ENCODE data around the gene SLC26A9. TPM values are rescaled to one million over a fixed set of nuclear protein-coding genes. Genes with fewer than 3 reads are reported as not detected.

SLC26A9 gene, protein sequence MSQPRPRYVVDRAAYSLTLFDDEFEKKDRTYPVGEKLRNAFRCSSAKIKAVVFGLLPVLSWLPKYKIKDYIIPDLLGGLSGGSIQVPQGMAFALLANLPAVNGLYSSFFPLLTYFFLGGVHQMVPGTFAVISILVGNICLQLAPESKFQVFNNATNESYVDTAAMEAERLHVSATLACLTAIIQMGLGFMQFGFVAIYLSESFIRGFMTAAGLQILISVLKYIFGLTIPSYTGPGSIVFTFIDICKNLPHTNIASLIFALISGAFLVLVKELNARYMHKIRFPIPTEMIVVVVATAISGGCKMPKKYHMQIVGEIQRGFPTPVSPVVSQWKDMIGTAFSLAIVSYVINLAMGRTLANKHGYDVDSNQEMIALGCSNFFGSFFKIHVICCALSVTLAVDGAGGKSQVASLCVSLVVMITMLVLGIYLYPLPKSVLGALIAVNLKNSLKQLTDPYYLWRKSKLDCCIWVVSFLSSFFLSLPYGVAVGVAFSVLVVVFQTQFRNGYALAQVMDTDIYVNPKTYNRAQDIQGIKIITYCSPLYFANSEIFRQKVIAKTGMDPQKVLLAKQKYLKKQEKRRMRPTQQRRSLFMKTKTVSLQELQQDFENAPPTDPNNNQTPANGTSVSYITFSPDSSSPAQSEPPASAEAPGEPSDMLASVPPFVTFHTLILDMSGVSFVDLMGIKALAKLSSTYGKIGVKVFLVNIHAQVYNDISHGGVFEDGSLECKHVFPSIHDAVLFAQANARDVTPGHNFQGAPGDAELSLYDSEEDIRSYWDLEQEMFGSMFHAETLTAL
- 0.01 TPM for polyA plus RNA-seq (2013, experiment 1 of 2)
- polyA plus RNA-seq (2013, experiment 2 of 2): 0.06 TPM

DNA sequence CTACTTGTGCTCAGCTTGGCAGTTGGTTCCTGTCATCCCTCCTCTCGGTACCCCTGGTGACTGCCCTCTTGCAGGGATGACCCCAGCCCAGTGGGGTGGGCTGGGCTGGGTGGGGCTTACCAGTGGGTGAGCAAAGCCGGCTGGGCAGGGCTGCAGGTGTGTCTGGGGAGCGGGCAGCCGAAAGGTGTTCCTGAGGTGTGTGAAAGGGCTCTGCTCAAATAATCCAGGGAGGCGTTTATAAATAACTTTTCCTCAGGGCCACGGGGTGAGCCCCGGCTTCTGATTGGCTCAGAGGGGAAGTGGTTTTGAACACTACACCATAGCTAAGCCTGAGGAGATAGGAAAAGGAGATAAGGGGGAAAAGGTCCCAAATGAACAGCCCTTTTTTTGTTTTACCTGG is at the start of gene SLC26A9:
Gene SLC26A9, minus strand, starts transcription at position 212 of the 400 bp plus-strand sequence. CDS start 7,636 bp downstream, outside the sequence.
- no CpG with 5 or more reads among the region's 7 CpGs for WGBS (ENCODE audit: extremely low coverage, insufficient coverage, low lambda C conversion rate)
- H3K9ac ChIP-seq (ENCODE audit: low read length): no peak within 1 kb of the TSS
- no peak within 1 kb of the TSS for H2BK15ac ChIP-seq (replicated peaks; ENCODE audit: low read depth)

DNA sequence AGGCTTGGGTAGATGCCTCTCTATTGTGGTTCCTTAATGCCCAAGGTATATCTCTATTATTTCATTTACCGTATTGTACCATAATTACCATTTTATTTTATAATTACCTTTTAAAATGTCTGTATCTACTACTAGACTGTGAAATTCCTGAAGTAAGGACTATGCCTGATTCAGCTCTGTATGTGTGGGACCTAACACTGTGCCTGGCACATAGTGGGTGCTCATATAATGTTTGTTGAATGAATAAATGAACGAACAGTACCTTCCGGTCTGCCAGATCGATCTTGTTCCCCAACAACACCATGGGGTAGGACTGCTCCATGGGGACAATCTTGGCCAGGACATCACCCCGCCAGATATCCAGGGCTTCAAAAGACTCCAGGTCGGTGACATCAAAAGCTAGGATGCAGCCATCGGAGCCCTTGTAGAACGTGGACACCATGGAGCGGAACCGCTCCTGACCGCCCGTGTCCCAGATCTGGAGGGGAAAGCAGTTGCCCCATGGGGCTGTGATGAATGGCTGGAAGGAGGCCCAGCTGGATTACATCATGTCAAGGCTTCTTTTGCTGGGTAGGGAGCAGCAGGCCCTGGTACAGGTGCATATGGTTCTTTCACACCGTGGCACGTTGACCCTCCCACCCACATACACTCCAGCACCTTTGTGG is 49.1 kb upstream of the SLC26A9 start:
- Histone ChIP-seq H3K27me3 (ENCODE audit: insufficient read depth, low read length, poor library complexity) (no peaks in the 10 kb centered on the region), H3K56ac (ENCODE audit: low read length) (no peak overlapping the region), H3K18ac (ENCODE audit: low read length) (no peak overlapping the region), H4K8ac (ENCODE audit: low read depth, low read length) (no peak overlapping the region), H2BK5ac (ENCODE audit: low read length) (no peak overlapping the region), H3K36me3 (ENCODE audit: control insufficient read depth, insufficient read depth, low read length) (no peaks in the 10 kb centered on the region), H2BK120ac (ENCODE audit: low read depth, low read length) (no peak overlapping the region), H3K4ac (ENCODE audit: low read depth, low read length) (no peak overlapping the region), H3K23ac (ENCODE audit: low read length) (no peak overlapping the region), H3K79me1 (ENCODE audit: low read length) (no peaks in the 10 kb centered on the region), H3K4me1 (ENCODE audit: control insufficient read depth, low read depth, low read length) (no peaks in the 10 kb centered on the region), H3K9ac (ENCODE audit: low read length) (no peak overlapping the region), H4K5ac (ENCODE audit: low read length) (no peak overlapping the region), H3K4me3 (ENCODE audit: low read length) (no peak overlapping the region), H3K27ac (ENCODE audit: low read depth, low read length) (no peak overlapping the region), H2AK5ac (ENCODE audit: low read length) (no peak overlapping the region), H2BK15ac (replicated peaks; ENCODE audit: low read depth) (no peak overlapping the region), H3K4me2 (ENCODE audit: low read length) (no peak overlapping the region), H3K79me2 (ENCODE audit: control insufficient read depth, insufficient read depth, low read length) (no peaks in the 10 kb centered on the region)
- no peak for DNase-seq
- no CpG with 5 or more reads among the region's 14 CpGs for WGBS (ENCODE audit: extremely low coverage, insufficient coverage, low lambda C conversion rate)

More for the DNA sequence above, at the start of gene SLC26A9:
- no peak within 1 kb of the TSS for H3K18ac ChIP-seq (ENCODE audit: low read length)
- no peak for DNase-seq
- H3K4me3 ChIP-seq (ENCODE audit: low read length): no peak within 1 kb of the TSS
- H2AK5ac ChIP-seq (ENCODE audit: low read length): no peak within 1 kb of the TSS
- no peak within 1 kb of the TSS for H3K27ac ChIP-seq (ENCODE audit: low read depth, low read length)
- H3K56ac ChIP-seq (ENCODE audit: low read length): no peak within 1 kb of the TSS
- H3K79me1 ChIP-seq (ENCODE audit: low read length): no peaks in the 10 kb centered on the region
- H2BK120ac ChIP-seq (ENCODE audit: low read depth, low read length): no peak within 1 kb of the TSS
- no peak within 1 kb of the TSS for H3K4ac ChIP-seq (ENCODE audit: low read depth, low read length)
- no peaks in the 10 kb centered on the region for H3K4me1 ChIP-seq (ENCODE audit: control insufficient read depth, low read depth, low read length)
- no peaks in the 10 kb centered on the region for H3K27me3 ChIP-seq (ENCODE audit: insufficient read depth, low read length, poor library complexity)
- no peak within 1 kb of the TSS for H3K23ac ChIP-seq (ENCODE audit: low read length)
- no peak within 1 kb of the TSS for H2BK5ac ChIP-seq (ENCODE audit: low read length)
- no peak within 1 kb of the TSS for H4K8ac ChIP-seq (ENCODE audit: low read depth, low read length)
- no peaks in the 10 kb centered on the region for H3K36me3 ChIP-seq (ENCODE audit: control insufficient read depth, insufficient read depth, low read length)
- H3K4me2 ChIP-seq (ENCODE audit: low read length): no peak within 1 kb of the TSS
- H3K79me2 ChIP-seq (ENCODE audit: control insufficient read depth, insufficient read depth, low read length): no peaks in the 10 kb centered on the region
- no peak within 1 kb of the TSS for H4K5ac ChIP-seq (ENCODE audit: low read length)

DNA sequence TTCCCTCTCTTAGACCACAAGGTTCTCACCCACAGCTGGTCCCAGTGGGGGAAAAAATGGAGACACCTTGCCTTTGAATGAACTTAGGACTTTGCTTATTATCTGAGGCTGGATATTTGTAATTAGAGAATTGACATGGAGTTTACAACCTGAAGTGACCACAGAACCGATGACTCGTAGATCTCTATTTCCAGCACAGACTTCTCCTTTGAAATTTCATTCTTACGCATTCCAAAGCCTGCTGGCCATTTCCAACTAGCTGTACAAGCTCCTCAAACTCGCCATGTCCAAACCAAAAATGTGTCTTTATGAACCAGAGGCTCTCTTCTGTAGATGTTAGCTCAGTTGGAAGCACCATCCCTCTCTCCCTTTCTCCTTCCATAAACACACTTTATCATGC is 48.0 kb upstream of the SLC26A9 start:
- Histone ChIP-seq H3K36me3 (ENCODE audit: control insufficient read depth, insufficient read depth, low read length) (no peaks in the 10 kb centered on the region), H3K4me3 (ENCODE audit: low read length) (no peak overlapping the region), H2BK5ac (ENCODE audit: low read length) (no peak overlapping the region), H3K27me3 (ENCODE audit: insufficient read depth, low read length, poor library complexity) (no peaks in the 10 kb centered on the region), H3K56ac (ENCODE audit: low read length) (no peak overlapping the region), H3K4me2 (ENCODE audit: low read length) (no peak overlapping the region), H2AK5ac (ENCODE audit: low read length) (no peak overlapping the region), H2BK15ac (replicated peaks; ENCODE audit: low read depth) (no peak overlapping the region), H3K18ac (ENCODE audit: low read length) (no peak overlapping the region), H3K79me2 (ENCODE audit: control insufficient read depth, insufficient read depth, low read length) (no peaks in the 10 kb centered on the region), H3K4ac (ENCODE audit: low read depth, low read length) (no peak overlapping the region), H2BK120ac (ENCODE audit: low read depth, low read length) (no peak overlapping the region), H4K5ac (ENCODE audit: low read length) (no peak overlapping the region), H3K79me1 (ENCODE audit: low read length) (no peaks in the 10 kb centered on the region), H3K23ac (ENCODE audit: low read length) (no peak overlapping the region), H3K9ac (ENCODE audit: low read length) (no peak overlapping the region), H3K27ac (ENCODE audit: low read depth, low read length) (no peak overlapping the region), H4K8ac (ENCODE audit: low read depth, low read length) (no peak overlapping the region), H3K4me1 (ENCODE audit: control insufficient read depth, low read depth, low read length) (no peaks in the 10 kb centered on the region)
- no CpG with 5 or more reads among the region's 4 CpGs for WGBS (ENCODE audit: extremely low coverage, insufficient coverage, low lambda C conversion rate)
- no peak for DNase-seq

DNA sequence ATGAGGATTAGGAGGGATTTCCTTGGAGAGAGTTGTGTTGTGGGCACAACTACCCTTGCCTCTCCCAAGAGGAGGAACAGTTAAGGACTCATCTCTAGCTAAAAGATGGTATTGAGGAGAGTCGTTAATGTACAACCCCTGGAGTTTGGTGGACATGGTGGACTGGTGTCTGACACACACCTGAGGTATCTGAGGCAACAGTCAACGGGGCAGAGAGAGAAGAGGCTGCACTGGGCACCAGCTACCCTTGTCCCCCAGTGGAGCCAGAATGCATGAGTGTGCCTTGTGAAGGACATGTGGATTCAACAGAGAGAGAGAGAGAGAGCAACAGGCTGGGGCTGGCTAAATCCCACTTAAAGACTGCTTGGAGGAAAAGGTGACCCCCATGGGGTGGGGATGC is 47.0 kb upstream of the SLC26A9 start:
- Histone ChIP-seq H3K4me3 (ENCODE audit: low read length) (no peak overlapping the region), H3K4ac (ENCODE audit: low read depth, low read length) (no peak overlapping the region), H2BK5ac (ENCODE audit: low read length) (no peak overlapping the region), H3K79me2 (ENCODE audit: control insufficient read depth, insufficient read depth, low read length) (no peaks in the 10 kb centered on the region), H3K18ac (ENCODE audit: low read length) (no peak overlapping the region), H3K79me1 (ENCODE audit: low read length) (no peaks in the 10 kb centered on the region), H3K4me2 (ENCODE audit: low read length) (no peak overlapping the region), H3K9ac (ENCODE audit: low read length) (no peak overlapping the region), H3K23ac (ENCODE audit: low read length) (no peak overlapping the region), H3K4me1 (ENCODE audit: control insufficient read depth, low read depth, low read length) (no peaks in the 10 kb centered on the region), H2BK120ac (ENCODE audit: low read depth, low read length) (no peak overlapping the region), H3K56ac (ENCODE audit: low read length) (no peak overlapping the region), H2AK5ac (ENCODE audit: low read length) (no peak overlapping the region), H3K36me3 (ENCODE audit: control insufficient read depth, insufficient read depth, low read length) (no peaks in the 10 kb centered on the region), H4K5ac (ENCODE audit: low read length) (no peak overlapping the region), H3K27me3 (ENCODE audit: insufficient read depth, low read length, poor library complexity) (no peaks in the 10 kb centered on the region), H3K27ac (ENCODE audit: low read depth, low read length) (no peak overlapping the region), H2BK15ac (replicated peaks; ENCODE audit: low read depth) (no peak overlapping the region), H4K8ac (ENCODE audit: low read depth, low read length) (no peak overlapping the region)
- WGBS (ENCODE audit: extremely low coverage, insufficient coverage, low lambda C conversion rate): no CpG with 5 or more reads among the region's 2 CpGs
- no peak for DNase-seq

DNA sequence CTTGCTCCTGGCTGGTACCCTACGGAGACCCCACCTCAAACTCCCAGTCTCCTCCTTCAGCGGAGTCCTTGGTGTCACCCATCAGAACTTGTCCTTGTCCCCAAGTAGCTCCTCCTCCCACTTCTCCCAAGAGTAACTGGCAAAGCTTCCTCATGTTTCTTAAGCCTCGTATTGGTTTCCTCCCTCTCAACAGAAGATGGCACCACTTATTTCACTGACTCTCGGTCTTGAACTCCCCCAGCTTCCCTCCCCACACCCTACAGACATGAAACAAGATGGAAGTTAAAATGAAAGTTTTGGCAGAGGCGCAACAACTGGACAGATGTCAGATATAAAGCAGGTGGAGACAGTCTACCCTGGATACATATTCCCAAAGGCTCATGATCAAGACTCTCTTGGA is 46.5 kb upstream of the SLC26A9 start:
- Histone ChIP-seq H4K8ac (ENCODE audit: low read depth, low read length) (no peak overlapping the region), H2BK5ac (ENCODE audit: low read length) (no peak overlapping the region), H4K5ac (ENCODE audit: low read length) (no peak overlapping the region), H3K4me3 (ENCODE audit: low read length) (no peak overlapping the region), H3K4ac (ENCODE audit: low read depth, low read length) (no peak overlapping the region), H3K23ac (ENCODE audit: low read length) (no peak overlapping the region), H2BK15ac (replicated peaks; ENCODE audit: low read depth) (no peak overlapping the region), H3K79me2 (ENCODE audit: control insufficient read depth, insufficient read depth, low read length) (no peaks in the 10 kb centered on the region), H3K4me2 (ENCODE audit: low read length) (no peak overlapping the region), H3K4me1 (ENCODE audit: control insufficient read depth, low read depth, low read length) (no peaks in the 10 kb centered on the region), H3K36me3 (ENCODE audit: control insufficient read depth, insufficient read depth, low read length) (no peaks in the 10 kb centered on the region), H3K79me1 (ENCODE audit: low read length) (no peaks in the 10 kb centered on the region), H2AK5ac (ENCODE audit: low read length) (no peak overlapping the region), H3K9ac (ENCODE audit: low read length) (no peak overlapping the region), H3K27me3 (ENCODE audit: insufficient read depth, low read length, poor library complexity) (no peaks in the 10 kb centered on the region), H3K18ac (ENCODE audit: low read length) (no peak overlapping the region), H3K56ac (ENCODE audit: low read length) (no peak overlapping the region), H3K27ac (ENCODE audit: low read depth, low read length) (no peak overlapping the region), H2BK120ac (ENCODE audit: low read depth, low read length) (no peak overlapping the region)
- DNase-seq: no peak
- no CpG with 5 or more reads among the region's 5 CpGs for WGBS (ENCODE audit: extremely low coverage, insufficient coverage, low lambda C conversion rate)

All from mesendoderm (in vitro differentiated cells).